Fibroblast of lung (primary cell): ENCODE measurements around the gene SEC14L1.

Source experiments
- CTCF ChIP-seq, 2 donors: IDR thresholded peaks in 1 of 2; conservative IDR thresholded peaks in 1 of 2; 1 replicate in 1 of 2; 2 replicates in 1 of 2; pipeline ENCODE4 v1.5.1; 2011 to 2012; ENCODE audit warnings: low read length in 2 of 2, control low read depth in 1 of 2, inconsistent platforms in 1 of 2, low read depth in 1 of 2, mild to moderate bottlenecking in 1 of 2
- EZH2 ChIP-seq: IDR thresholded peaks from 2 replicates; pipeline ENCODE4 v1.5.1; 2012; ENCODE audit warnings: low read length, control low read depth, mild to moderate bottlenecking; ENCODE audit errors: missing control alignments

- TF ChIP-seq CTCF (conservative IDR thresholded peaks at IDR 0.05 in 1 of 2, IDR thresholded peaks at IDR 0.05 in 1 of 2; ENCODE audit: low read depth in 1 of 2, low read length in 2 of 2) = no peak
- TF ChIP-seq EZH2 = no peak
These were observed 8.2 kb upstream of the SEC14L1 start for GRCh38 chr17:77132411-77133086.
